ENCODE data around the gene ATF6B. TPM values are rescaled to one million over a fixed set of nuclear protein-coding genes. Genes with fewer than 3 reads are reported as not detected.
"Not testable (repeated sequence)": the region's sequence is repeated elsewhere in the genome, so short reads cannot be mapped to it uniquely, and the experiment has no call there.

ATF6B gene
- total and polyA plus RNA-seq, 8 donors: 30.2 to 68.0 (median 39.1) TPM

DNA sequence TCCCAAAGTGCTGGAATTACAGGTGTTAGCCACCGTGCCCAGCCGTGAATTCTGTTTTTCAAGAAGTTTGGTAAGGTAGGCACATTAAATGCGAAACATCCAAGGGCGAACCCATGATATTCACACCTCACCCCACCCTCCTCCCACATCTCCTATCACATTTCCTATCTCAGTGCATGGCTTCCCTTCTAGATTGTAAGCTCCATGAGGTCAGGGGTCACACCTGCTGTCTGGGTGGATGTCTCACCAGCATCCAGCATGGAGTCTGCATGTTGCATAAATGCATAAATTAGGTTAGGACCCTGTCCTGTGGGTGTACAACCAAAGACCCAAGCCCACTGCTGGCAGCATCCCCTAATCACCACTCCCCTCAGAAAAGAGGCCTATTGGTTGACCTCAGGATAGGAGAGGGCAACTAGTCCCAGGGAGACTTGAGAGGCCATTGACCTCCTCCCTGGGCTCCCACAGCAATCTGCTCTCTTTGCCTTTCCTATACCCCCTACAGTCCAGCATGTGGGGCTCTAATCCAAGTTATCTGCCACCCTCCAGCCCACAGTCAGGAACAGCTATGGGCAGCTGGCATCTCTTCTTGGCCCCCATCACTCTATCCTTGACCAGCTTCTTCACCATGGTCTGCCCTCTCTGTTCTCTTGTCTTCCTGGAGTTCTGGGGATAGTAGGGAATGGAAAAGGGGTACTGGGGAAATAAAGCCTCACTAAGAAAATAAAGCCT, 19.5 kb upstream of the ATF6B start:
- no peaks in the 10 kb centered on the region for H3K36me3 ChIP-seq
- no peak for FAIRE-seq

DNA sequence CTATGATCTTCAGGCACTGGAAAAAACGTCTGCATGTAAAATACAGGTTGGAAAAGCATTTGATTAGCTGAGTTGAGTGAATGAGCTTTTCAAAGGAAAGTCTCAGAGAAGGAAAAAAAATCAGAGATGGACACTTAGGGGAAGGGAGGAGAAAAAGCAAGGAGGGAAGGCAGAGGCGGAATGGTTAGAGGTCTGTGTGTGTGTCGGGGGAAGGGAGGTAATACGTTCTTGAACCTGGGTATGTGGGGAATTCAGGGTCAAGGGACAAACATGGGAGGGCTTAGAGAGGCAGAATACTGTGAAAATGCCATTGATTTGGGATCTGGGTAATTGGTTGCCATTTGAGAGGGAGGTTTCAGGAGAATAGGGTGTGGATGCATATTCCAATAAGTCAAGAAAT, 18.6 kb upstream of the ATF6B start:
- no peak overlapping the region for H3K27ac ChIP-seq
- no peaks in the 10 kb centered on the region for H3K9me3 ChIP-seq
- TF ChIP-seq, protein P1, sequence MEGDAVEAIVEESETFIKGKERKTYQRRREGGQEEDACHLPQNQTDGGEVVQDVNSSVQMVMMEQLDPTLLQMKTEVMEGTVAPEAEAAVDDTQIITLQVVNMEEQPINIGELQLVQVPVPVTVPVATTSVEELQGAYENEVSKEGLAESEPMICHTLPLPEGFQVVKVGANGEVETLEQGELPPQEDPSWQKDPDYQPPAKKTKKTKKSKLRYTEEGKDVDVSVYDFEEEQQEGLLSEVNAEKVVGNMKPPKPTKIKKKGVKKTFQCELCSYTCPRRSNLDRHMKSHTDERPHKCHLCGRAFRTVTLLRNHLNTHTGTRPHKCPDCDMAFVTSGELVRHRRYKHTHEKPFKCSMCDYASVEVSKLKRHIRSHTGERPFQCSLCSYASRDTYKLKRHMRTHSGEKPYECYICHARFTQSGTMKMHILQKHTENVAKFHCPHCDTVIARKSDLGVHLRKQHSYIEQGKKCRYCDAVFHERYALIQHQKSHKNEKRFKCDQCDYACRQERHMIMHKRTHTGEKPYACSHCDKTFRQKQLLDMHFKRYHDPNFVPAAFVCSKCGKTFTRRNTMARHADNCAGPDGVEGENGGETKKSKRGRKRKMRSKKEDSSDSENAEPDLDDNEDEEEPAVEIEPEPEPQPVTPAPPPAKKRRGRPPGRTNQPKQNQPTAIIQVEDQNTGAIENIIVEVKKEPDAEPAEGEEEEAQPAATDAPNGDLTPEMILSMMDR (IDR thresholded peaks at IDR 0.05): no peak
- no peaks in the 10 kb centered on the region for H3K27me3 ChIP-seq
- no peak for ATAC-seq
- no peaks in the 10 kb centered on the region for H3K36me3 ChIP-seq
- H3K4me1 ChIP-seq: no peaks in the 10 kb centered on the region
- DNase-seq: no peak
- FAIRE-seq: no peak
- intact Hi-C loops (cut with DNase I): no loop called here
- H3K4me3 ChIP-seq: no peak overlapping the region
- WGBS, 2 donors: 31 to 38% methylated on average over 4 of the region's 4 CpGs

More for the DNA sequence above, 19.5 kb upstream of the ATF6B start:
- Histone ChIP-seq H3K9me3 (no peaks in the 10 kb centered on the region), H3K27ac (no peak overlapping the region), H3K27me3 (no peaks in the 10 kb centered on the region), H3K4me3 (no peak overlapping the region), H3K4me1 (no peaks in the 10 kb centered on the region)
- ATAC-seq (no peak), DNase-seq (no peak)
- intact Hi-C loops (cut with DNase I): no loop called here
- TF ChIP-seq, protein P1 (IDR thresholded peaks at IDR 0.05): no peak
- WGBS, 2 donors: 86 to 90% methylated on average over 4 of the region's 4 CpGs

DNA sequence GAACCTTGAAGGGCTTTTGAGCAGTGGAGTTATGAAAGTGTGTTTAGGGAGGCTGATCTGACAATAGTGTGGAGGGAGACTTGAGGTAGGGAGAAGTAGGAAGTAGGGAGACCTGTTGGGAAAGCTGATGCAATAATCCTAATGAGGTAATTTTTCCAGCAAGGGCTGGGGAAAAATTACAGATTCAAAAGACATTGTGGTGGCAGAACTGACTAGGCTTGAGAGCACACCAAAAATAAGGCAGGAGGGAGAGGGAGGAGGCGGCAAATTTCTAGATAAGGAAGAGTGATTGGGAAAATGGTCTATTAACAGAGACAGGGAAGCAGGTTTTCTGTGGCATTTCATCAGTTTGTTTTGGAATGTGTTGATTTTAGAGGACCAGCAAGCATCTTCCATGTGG, 18.2 kb upstream of the ATF6B start:
- no peak overlapping the region for H3K4me3 ChIP-seq
- FAIRE-seq: no peak
- no peak for DNase-seq
- TF ChIP-seq, protein P1 (IDR thresholded peaks at IDR 0.05): no peak
- 74 to 77% methylated on average over 1 of the region's 1 CpG for WGBS, 2 donors
- no peaks in the 10 kb centered on the region for H3K9me3 ChIP-seq
- no peaks in the 10 kb centered on the region for H3K4me1 ChIP-seq
- intact Hi-C loops (cut with DNase I): no loop called here
- H3K36me3 ChIP-seq: no peaks in the 10 kb centered on the region
- ATAC-seq: no peak
- H3K27me3 ChIP-seq: no peaks in the 10 kb centered on the region
- no peak overlapping the region for H3K27ac ChIP-seq

DNA sequence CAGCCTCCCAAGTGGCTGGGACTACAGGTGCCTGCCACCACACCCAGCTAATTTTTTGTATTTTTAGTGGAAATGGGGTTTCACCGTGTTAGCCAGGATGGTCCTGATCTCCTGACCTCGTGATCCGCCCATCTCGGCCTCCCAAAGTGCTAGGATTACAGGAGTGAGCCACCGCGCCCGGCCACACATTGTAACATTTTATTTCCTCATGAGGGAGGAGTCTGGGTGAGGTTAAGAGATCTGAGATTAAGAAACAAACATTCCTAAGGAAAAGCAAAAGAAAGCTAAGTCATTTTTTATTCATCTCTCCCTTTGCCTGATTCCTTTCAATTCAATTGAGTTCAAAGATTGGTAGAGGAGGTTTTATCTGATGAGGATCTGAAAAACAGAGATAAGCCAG, 16.2 kb upstream of the ATF6B start:
- FAIRE-seq; H3K36me3 ChIP-seq; H3K4me3 ChIP-seq; intact Hi-C loops (cut with DNase I); H3K9me3 ChIP-seq; DNase-seq; H3K27ac ChIP-seq; ATAC-seq; H3K4me1 ChIP-seq; H3K27me3 ChIP-seq: not testable (repeated sequence)
- 75 to 83% methylated on average over 7 of the region's 7 CpGs for WGBS, 2 donors

DNA sequence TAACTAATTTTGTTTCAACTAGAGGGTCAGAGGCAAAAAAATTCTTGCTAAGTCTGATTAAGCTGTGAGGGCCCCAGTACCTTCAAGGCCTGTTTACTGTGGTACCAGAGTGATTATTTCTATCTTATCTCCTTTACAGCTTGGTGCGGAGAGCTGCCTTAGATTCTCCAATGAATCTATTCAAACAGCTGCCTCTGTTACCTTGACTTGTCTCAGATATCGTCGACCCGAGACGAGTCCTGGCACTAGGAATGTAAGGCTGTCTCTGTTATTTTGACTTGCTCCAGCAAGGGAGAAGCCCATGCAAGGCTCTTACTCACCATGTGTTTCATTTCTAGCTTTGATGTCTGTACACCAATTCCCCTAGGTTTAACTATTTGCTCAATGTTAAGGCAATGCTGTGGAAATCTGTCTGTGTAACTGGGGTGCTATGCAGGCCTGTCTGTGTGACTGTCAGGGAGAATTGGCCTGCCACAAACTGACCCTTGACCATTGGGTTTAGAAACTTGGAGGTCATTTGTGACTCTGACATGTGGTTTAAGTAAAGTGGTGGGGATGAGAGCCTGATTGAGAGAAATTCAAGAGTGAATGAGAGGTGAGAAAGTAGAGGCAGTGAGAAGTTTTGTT, 12.5 kb upstream of the ATF6B start:
- no peaks in the 10 kb centered on the region for H3K4me1 ChIP-seq
- FAIRE-seq (no peak), ATAC-seq (no peak), DNase-seq (no peak)
- H3K4me3 ChIP-seq: no peak overlapping the region
- TF ChIP-seq, protein P1 (IDR thresholded peaks at IDR 0.05): no peak
- no peaks in the 10 kb centered on the region for H3K9me3 ChIP-seq
- no peaks in the 10 kb centered on the region for H3K36me3 ChIP-seq
- 20 to 24% methylated on average over 5 of the region's 5 CpGs for WGBS, 2 donors
- H3K27me3 ChIP-seq: no peaks in the 10 kb centered on the region
- no peak overlapping the region for H3K27ac ChIP-seq
- intact Hi-C loops (cut with DNase I): no loop called here

Measured in pancreas (tissue), 10 donors.